Activated CD4-positive, alpha-beta T cell treated with anti-CD3 and anti-CD28 coated beads, Interleukin-2, Interleukin-6, amounts not matched to agents 100 ng/mL and 50 ng/mL, durations not matched to agents 16 hours and 8 hours (primary cell): ENCODE data around the gene MIGA1.

Experiments used
- DNase-seq: peaks from one replicate; pipeline ENCODE4 v3.0.0-alpha.2; 2020

The MIGA1 gene

DNA sequence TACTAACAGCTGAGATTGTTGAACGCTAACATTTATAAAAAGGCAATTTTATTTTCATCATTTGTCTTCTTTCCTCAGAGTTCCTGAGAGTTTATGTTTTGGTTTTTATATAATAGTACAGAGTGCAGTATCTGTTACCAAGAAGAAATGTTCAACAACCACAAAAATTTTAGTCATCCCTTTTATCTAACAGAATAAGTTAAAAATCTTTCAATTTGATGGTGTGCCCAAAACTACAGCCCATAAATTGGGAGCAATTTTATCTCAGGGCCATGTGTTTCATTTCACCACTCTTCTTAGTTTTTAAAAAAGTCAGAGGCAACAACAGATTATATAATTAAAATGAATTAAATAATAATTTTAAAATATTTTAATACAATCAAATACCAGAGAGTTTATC is 146.1 kb downstream of the MIGA1 start:
- no peak for DNase-seq

DNA sequence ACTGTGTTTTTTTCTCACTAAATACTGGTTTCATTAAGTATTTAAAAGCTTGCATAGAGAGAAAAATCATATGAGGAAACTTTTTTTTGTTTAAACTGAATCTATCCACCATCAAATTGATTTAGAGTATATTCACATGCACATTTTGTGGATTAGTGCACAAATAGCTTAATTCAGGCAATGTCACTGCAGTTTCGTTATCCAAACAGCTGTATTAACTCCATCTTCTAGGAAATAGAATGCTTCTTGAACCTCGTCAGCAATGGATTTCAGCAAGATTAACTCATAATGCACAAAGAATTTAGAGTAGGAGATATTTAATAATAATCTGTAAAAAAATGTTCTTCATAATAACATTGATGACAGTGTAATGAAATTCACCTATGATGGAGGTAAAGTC is 146.5 kb downstream of the MIGA1 start:
- DNase-seq, result no peak

DNA sequence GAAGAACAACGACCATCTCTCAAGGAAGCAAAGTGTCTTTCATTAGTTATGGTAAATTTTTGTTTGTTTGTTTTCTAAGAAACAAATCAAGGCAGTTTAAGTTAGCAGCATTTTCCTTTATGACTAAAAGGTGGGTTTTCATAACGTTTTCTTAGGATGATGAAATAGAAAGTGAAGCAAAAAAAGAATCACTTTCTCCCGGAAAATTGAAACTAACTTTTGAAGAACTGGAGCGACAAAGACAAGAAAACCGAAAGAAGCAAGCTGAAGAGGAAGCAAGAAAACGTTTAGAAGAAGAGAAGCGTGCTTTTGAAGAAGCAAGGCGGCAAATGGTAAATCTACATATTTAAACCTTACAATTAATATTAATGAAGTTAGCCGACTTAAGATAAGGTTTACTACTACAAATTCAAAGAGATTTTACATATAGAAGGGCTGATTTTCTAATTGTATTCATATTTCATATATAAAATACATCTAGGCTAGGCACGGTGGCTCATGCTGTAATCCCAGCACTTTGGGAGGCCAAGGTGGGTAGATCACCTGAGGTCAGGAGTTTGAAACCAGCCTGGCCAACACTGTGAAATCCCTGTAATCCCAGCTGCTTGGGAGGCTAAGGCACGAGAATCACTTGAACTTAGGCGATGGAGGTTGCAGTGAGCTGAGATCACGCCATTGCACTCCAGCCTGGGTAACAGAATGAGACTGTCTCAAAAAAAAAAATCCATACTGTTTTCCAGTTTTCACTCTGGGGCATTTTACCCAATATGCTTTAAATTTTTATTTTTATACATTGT is 147.3 kb downstream of the MIGA1 start:
- peak; percentile 46 for DNase-seq

DNA sequence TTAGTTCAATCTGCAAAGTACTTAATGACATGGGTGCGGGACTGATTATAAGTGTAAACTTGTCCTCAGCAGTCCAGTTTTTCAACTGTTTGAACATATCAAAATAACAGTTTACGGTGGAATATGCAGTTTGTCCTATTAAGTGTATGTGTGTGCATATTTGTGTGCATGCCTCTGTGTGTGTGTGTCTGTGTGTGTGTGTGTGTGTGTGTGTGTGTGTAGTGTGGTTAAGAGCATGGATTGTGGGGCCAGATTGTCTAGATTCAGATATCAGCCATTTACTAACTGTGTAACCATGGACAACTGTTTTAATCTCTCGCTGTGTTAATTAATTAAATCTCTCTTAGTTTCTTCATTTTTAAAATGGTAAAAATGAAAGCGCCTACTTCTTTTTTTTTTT is 148.0 kb downstream of the MIGA1 start:
- no peak for DNase-seq
